Skeletal muscle satellite cell (primary cell): ENCODE data around the gene FAM78A.
"Not testable (repeated sequence)": the region's sequence is repeated elsewhere in the genome, so short reads cannot be mapped to it uniquely, and the experiment has no call there.

Experiments used
- H3K27me3 ChIP-seq: 2 replicates; pipeline ENCODE4 v1.7.0; 2013; ENCODE audit warnings: low read length; ENCODE audit not compliant: control insufficient read depth, insufficient read depth
- H3K36me3 ChIP-seq: 2 replicates; pipeline ENCODE4 v1.7.0; 2013; ENCODE audit warnings: mild to moderate bottlenecking, control low read depth, low read length; ENCODE audit not compliant: insufficient read depth
- H3K4me1 ChIP-seq: 2 replicates; pipeline ENCODE4 v1.7.0; 2013; ENCODE audit warnings: low read length; ENCODE audit not compliant: control insufficient read depth, insufficient read depth
- H3K4me2 ChIP-seq: 2 replicates; pipeline ENCODE4 v1.7.0; 2013; ENCODE audit warnings: mild to moderate bottlenecking, low read length
- H3K4me3 ChIP-seq: 2 replicates; pipeline ENCODE4 v1.7.0; 2013; ENCODE audit warnings: low read length
- H3K9ac ChIP-seq: 2 replicates; pipeline ENCODE4 v1.7.0; 2013; ENCODE audit warnings: mild to moderate bottlenecking, low read depth, low read length, moderate library complexity
- H3K9me3 ChIP-seq: replicated peaks from 2 replicates; pipeline ENCODE4 v1.7.0; 2013; ENCODE audit warnings: mild to moderate bottlenecking, control low read depth, low read length

The FAM78A gene

DNA sequence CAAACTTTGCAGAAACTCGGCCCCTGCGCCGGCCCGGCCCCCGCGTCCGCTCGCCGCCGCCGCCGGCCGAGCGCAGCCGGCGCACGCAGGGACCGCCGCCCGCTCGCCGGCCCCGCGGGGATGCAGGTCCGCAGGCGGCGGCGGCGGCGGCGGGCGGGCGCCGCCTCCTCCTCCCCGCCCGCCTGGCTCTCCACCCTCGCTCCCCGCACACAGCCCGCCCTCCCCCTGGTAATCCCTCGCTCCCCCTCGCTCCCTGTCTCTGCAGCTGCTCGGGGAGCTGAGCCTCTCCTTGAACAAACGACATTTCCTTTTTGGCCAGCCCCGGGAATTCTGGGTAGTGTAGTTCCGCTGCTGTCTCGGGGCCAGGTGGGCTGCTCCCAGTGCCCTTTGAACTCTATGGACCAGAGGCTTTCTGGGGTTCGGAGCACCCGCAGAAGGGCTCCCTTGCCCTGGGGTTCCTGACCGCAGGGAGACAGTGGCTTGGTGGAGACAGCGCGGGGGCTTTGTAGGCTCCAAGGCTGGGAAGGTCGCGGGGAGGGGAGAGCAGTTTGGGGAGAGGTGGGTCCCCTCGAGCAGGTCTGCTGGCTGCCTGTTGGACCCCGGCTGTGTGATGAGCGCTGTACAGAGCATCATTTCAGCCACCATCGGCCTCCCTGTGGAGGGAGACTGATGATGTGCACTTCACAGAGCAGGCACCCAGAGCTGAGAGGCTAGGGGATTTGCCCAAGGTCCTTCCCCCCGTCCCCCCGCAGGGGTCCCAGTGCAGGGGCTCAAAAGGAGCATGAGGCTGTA, 1.8 kb upstream of the FAM78A start:
- Histone ChIP-seq H3K4me1 (no peaks in the 10 kb centered on the region), H3K4me2 (peak overlapping the region; percentile 73), H3K9me3 (no peaks in the 10 kb centered on the region), H3K27me3 (peaks cover 47% of the 10 kb centered on the region), H3K9ac (no peak overlapping the region), H3K36me3 (no peaks in the 10 kb centered on the region), H3K4me3 (peak overlapping the region; percentile 65)

- Histone ChIP-seq H3K4me1 (no peaks in the 10 kb centered on the region), H3K4me2 (peak overlapping the region; percentile 73), H3K9ac (no peak overlapping the region), H3K4me3 (peak overlapping the region; percentile 65), H3K9me3 (no peaks in the 10 kb centered on the region), H3K27me3 (peaks cover 40% of the 10 kb centered on the region), H3K36me3 (no peaks in the 10 kb centered on the region)
Measured at GRCh38 chr9:131277287-131277909, 1.1 kb upstream of the FAM78A start.

GRCh38 chr9:131276891-131277286, 579 bp upstream of the FAM78A start:
- H3K27me3 ChIP-seq = peaks cover 35% of the 10 kb centered on the region
- no peaks in the 10 kb centered on the region for H3K36me3 ChIP-seq
- no peaks in the 10 kb centered on the region for H3K9me3 ChIP-seq
- H3K4me1 ChIP-seq = no peaks in the 10 kb centered on the region
- H3K4me3 ChIP-seq = peak overlapping the region; percentile 49
- H3K9ac ChIP-seq = no peak overlapping the region
- peak overlapping the region; percentile 73 for H3K4me2 ChIP-seq

DNA sequence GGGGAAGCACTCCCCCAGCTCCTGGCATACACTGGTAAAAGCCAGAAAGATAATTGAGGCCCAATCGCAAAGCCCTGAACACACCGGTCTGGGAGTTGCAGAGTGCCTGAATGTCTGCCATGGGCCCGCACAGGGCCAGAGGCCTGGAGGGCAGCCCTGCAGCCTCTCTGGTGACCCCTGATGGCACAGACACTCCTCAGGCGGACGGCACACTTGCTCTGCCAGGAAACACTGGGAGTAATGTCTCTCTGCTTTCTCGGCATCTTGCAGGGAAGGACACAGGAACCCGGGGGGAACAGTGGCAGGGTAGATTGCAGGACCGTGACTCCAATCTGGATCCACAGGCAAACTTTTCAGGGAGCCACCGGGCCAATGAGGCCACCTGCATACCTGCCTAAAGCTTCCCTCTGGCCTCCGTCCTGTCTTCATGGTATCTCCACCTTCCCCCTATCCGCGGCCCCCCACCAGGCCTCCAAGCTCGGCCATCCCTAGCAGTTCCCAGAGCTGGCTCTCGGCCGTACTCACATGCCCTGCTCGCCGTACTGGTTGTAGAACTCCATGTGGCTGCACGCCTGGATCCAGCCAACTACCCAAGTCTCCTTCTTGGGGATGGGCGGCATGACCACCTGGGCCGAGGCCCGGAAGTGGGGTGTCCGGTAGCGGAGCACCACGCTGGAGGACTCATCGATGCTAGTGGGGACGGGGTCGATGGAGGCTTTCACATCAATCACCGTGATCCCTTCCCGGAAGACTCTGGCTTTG, 797 bp downstream of the FAM78A start:
- no peak overlapping the region for H3K4me2 ChIP-seq
- no peak overlapping the region for H3K4me3 ChIP-seq
- no peak overlapping the region for H3K9ac ChIP-seq
- no peaks in the 10 kb centered on the region for H3K36me3 ChIP-seq
- H3K9me3 ChIP-seq = no peaks in the 10 kb centered on the region
- no peaks in the 10 kb centered on the region for H3K4me1 ChIP-seq
- H3K27me3 ChIP-seq = peaks cover 22% of the 10 kb centered on the region

DNA sequence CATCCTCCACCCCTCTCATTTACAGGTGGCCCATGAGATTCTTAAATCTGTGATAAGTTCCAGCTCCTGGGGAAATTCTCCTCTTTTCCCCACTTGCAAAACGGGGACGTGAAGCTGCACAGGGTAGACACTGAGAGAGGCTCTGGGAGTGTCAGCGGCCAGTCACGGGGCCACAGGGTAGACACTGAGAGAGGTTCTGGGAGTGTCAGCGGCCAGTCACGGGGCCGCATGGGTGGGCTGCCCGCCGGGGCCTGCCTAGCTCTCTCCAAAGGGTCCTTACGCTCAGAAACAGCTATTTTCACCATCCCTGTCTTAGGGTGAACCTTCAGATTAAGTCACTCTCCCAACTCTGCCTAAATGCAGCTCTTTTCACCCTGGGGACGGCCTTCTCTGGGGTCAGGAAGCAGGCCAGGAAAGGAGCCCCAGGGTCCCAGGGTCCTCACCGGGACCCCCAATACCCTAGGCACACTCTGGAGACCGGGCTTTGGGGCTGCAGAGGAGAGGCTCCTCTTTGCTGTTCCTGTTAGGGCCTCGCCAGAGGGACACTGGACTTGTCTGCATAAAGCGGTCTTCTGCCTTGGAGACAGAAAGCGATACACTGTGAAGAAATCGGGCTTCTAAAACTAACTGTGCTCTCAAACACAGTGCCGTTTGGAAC, 1.5 kb downstream of the FAM78A start:
- Histone ChIP-seq H3K27me3 (peaks cover 18% of the 10 kb centered on the region), H3K4me1 (no peaks in the 10 kb centered on the region), H3K36me3 (no peaks in the 10 kb centered on the region), H3K9ac (no peak overlapping the region), H3K9me3 (no peaks in the 10 kb centered on the region), H3K4me2 (no peak overlapping the region), H3K4me3 (no peak overlapping the region)

- no peak overlapping the region for H3K9ac ChIP-seq
- no peaks in the 10 kb centered on the region for H3K9me3 ChIP-seq
- H3K4me1 ChIP-seq = no peaks in the 10 kb centered on the region
- peaks cover 17% of the 10 kb centered on the region for H3K27me3 ChIP-seq
- no peaks in the 10 kb centered on the region for H3K36me3 ChIP-seq
- H3K4me3 ChIP-seq = no peak overlapping the region
- no peak overlapping the region for H3K4me2 ChIP-seq
Measured at GRCh38 chr9:131273856-131274673, 2.2 kb downstream of the FAM78A start.

GRCh38 chr9:131273146-131273855, 3.0 kb downstream of the FAM78A start:
- Histone ChIP-seq H3K27me3 (peaks cover 17% of the 10 kb centered on the region), H3K4me2 (no peak overlapping the region), H3K36me3 (no peaks in the 10 kb centered on the region), H3K9ac (no peak overlapping the region), H3K9me3 (no peaks in the 10 kb centered on the region), H3K4me1 (no peaks in the 10 kb centered on the region), H3K4me3 (no peak overlapping the region)

GRCh38 chr9:131272212-131272611, 4.1 kb downstream of the FAM78A start:
- Histone ChIP-seq H3K4me3 (no peak overlapping the region), H3K27me3 (peaks cover 17% of the 10 kb centered on the region), H3K9me3 (no peaks in the 10 kb centered on the region), H3K36me3 (no peaks in the 10 kb centered on the region), H3K4me2 (no peak overlapping the region), H3K9ac (no peak overlapping the region), H3K4me1 (no peaks in the 10 kb centered on the region)

DNA sequence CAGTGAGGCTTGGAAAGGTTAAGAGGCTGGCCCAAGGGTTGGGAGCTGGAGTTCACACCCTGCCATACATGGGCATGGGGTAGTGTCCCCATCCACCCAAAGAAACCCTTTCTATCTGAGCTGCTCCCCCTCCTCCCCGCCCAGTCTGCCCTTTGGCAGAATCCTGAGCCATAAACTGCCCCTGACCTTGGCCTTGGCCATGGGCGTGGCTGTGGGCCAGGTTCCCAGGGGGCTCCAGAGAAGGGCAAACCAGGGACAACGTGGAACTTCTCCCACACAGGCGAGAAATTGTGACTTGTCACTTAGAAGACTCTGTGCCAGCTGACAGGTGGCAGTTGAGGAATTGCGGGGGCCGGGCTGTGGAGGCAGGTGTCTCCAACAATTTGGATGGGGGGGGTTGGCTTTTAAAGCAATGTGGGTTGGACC, 4.8 kb downstream of the FAM78A start:
- no peak overlapping the region for H3K4me2 ChIP-seq
- H3K4me1 ChIP-seq = no peaks in the 10 kb centered on the region
- peaks cover 17% of the 10 kb centered on the region for H3K27me3 ChIP-seq
- no peaks in the 10 kb centered on the region for H3K36me3 ChIP-seq
- no peaks in the 10 kb centered on the region for H3K9me3 ChIP-seq
- H3K9ac ChIP-seq = no peak overlapping the region
- no peak overlapping the region for H3K4me3 ChIP-seq

DNA sequence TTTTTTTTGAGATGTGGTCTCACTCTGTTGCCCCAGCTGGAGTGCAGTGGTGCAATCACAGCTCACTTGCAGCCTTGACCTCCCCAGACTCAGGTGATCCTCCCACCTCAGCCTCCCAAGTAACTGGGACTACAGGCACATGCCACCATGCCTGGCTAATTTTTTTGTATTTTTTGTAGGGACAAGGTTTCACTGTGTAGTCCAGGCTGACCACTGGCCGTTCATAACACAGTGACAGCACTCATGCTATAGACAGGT, 5.4 kb downstream of the FAM78A start:
- H3K4me3 ChIP-seq, H3K4me2 ChIP-seq, H3K4me1 ChIP-seq, H3K9me3 ChIP-seq, H3K36me3 ChIP-seq, H3K9ac ChIP-seq: not testable (repeated sequence)
- peaks cover 11% of the 10 kb centered on the region for H3K27me3 ChIP-seq
